ENCODE measurements around the gene DCDC1.

The DCDC1 gene

GRCh38 chr11:31231601-31232000, 137.9 kb downstream of the DCDC1 start:
- no peak for DNase-seq

GRCh38 chr11:31218847-31219246, 150.7 kb downstream of the DCDC1 start:
- no peak for DNase-seq

GRCh38 chr11:31214372-31214771, 155.2 kb downstream of the DCDC1 start:
- DNase-seq: no peak

GRCh38 chr11:31199378-31199777, 170.2 kb downstream of the DCDC1 start:
- no peak for DNase-seq

GRCh38 chr11:31173926-31174680, 195.4 kb downstream of the DCDC1 start:
- DNase-seq: no peak

GRCh38 chr11:31160504-31161422, 208.8 kb downstream of the DCDC1 start:
- no peak for DNase-seq

- DNase-seq: no peak
Observed at GRCh38 chr11:31150841-31151240, 218.7 kb downstream of the DCDC1 start.

- no peak for DNase-seq
Observed at GRCh38 chr11:31150011-31150410, 219.5 kb downstream of the DCDC1 start.

GRCh38 chr11:31141789-31142188, 227.8 kb downstream of the DCDC1 start:
- no peak for DNase-seq

GRCh38 chr11:31139479-31139878, 230.1 kb downstream of the DCDC1 start:
- no peak for DNase-seq

GRCh38 chr11:31132531-31133421, 236.8 kb downstream of the DCDC1 start:
- DNase-seq: no peak

GRCh38 chr11:31131760-31132159, 237.8 kb downstream of the DCDC1 start:
- no peak for DNase-seq

- DNase-seq: no peak
Observed at GRCh38 chr11:31127290-31127689, 242.2 kb downstream of the DCDC1 start.

- DNase-seq: no peak
Observed at GRCh38 chr11:31120428-31120827, 249.1 kb downstream of the DCDC1 start.

- no peak for DNase-seq
Observed at GRCh38 chr11:31118566-31118965, 251.0 kb downstream of the DCDC1 start.

GRCh38 chr11:31117038-31117437, 252.5 kb downstream of the DCDC1 start:
- no peak for DNase-seq

- DNase-seq: no peak
Observed at GRCh38 chr11:31114442-31114841, 255.1 kb downstream of the DCDC1 start.

GRCh38 chr11:31110830-31111229, 258.7 kb downstream of the DCDC1 start:
- DNase-seq: no peak

- no peak for DNase-seq
Observed at GRCh38 chr11:31109446-31109845, 260.1 kb downstream of the DCDC1 start.

GRCh38 chr11:31107649-31108048, 261.9 kb downstream of the DCDC1 start:
- no peak for DNase-seq

GRCh38 chr11:31106968-31107576, 262.5 kb downstream of the DCDC1 start:
- DNase-seq: peak in 1 of 2 experiments; percentile 13

GRCh38 chr11:31106326-31106725, 263.2 kb downstream of the DCDC1 start:
- DNase-seq: no peak

GRCh38 chr11:31102875-31103274, 266.7 kb downstream of the DCDC1 start:
- DNase-seq: no peak

Measured in activated CD4-positive, alpha-beta T cell treated with anti-CD3 and anti-CD28 coated beads, Interleukin-2, amount 50 U/mL, for 4 hours (primary cell).